ENCODE measurements around the gene SLC25A26.

GRCh38 chr3:66383998-66384745 lies 163.4 kb downstream of the SLC25A26 start:
- no peak for TF ChIP-seq EZH2phosphoT487 (IDR thresholded peaks at IDR 0.05; ENCODE audit: low read depth, severe bottlenecking, unreplicated experiment)
- TF ChIP-seq, protein P1, sequence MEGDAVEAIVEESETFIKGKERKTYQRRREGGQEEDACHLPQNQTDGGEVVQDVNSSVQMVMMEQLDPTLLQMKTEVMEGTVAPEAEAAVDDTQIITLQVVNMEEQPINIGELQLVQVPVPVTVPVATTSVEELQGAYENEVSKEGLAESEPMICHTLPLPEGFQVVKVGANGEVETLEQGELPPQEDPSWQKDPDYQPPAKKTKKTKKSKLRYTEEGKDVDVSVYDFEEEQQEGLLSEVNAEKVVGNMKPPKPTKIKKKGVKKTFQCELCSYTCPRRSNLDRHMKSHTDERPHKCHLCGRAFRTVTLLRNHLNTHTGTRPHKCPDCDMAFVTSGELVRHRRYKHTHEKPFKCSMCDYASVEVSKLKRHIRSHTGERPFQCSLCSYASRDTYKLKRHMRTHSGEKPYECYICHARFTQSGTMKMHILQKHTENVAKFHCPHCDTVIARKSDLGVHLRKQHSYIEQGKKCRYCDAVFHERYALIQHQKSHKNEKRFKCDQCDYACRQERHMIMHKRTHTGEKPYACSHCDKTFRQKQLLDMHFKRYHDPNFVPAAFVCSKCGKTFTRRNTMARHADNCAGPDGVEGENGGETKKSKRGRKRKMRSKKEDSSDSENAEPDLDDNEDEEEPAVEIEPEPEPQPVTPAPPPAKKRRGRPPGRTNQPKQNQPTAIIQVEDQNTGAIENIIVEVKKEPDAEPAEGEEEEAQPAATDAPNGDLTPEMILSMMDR (IDR thresholded peaks at IDR 0.05; ENCODE audit: poor library complexity), result no peak
- no peak for TF ChIP-seq EZH2 (IDR thresholded peaks at IDR 0.05; ENCODE audit: borderline replicate concordance)

Data from hepatocyte (in vitro differentiated cells).